Germinal center (tissue), 1 donor: Measurements from ENCODE around the gene APEX2.
"Not testable (repeated sequence)": the region's sequence is repeated elsewhere in the genome, so short reads cannot be mapped to it uniquely, and the experiment has no call there.

Source experiments
- DNase-seq: peaks from one replicate; pipeline ENCODE4 v3.0.0; 2012; ENCODE audit warnings: mixed read lengths, low spot score

APEX2 gene, protein sequence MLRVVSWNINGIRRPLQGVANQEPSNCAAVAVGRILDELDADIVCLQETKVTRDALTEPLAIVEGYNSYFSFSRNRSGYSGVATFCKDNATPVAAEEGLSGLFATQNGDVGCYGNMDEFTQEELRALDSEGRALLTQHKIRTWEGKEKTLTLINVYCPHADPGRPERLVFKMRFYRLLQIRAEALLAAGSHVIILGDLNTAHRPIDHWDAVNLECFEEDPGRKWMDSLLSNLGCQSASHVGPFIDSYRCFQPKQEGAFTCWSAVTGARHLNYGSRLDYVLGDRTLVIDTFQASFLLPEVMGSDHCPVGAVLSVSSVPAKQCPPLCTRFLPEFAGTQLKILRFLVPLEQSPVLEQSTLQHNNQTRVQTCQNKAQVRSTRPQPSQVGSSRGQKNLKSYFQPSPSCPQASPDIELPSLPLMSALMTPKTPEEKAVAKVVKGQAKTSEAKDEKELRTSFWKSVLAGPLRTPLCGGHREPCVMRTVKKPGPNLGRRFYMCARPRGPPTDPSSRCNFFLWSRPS

DNA sequence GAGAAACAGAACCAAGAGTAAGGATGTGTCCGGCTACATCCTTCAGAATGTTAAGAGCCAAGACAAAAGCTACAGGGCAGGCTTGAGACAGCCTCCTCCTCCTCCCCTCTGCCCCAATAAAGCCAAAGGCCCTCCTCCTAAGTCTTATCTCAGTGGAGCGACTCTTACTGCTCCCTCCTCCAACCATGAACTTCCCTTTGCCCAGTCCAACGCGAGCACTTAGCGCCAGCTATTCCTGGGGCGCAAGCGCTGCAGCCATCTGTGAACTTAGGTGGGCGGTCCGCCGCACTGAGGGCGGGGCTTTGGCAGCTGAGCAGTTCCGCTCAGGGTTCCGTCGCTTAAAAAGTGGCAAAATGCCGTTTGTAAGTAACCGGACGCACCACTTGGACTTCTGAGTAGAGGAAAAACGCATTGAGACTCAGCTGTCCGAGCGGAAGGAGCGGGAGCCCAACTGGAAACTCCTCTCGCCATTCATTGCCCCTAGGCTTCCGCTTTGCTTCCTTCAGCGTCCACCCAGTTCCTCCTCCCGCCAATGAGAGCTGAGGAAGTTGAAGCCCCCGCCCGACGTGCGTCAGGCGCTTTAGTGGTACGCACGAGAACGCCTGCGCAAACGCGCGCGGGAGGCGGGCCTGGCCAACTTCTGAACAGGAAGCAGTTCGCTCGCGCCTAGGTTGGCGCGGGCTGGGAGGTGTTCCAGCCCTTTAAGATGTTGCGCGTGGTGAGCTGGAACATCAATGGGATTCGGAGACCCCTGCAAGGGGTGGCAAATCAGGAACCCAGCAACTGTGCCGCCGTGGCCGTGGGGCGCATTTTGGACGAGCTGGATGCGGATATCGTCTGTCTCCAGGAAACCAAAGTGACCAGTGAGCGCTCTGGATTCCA is at the start of gene APEX2:
APEX2 (plus strand) TSS at position 647 of the 882 bp plus-strand sequence; CDS start at position 707, 60 bp downstream.
- peak; percentile 85 for DNase-seq

DNA sequence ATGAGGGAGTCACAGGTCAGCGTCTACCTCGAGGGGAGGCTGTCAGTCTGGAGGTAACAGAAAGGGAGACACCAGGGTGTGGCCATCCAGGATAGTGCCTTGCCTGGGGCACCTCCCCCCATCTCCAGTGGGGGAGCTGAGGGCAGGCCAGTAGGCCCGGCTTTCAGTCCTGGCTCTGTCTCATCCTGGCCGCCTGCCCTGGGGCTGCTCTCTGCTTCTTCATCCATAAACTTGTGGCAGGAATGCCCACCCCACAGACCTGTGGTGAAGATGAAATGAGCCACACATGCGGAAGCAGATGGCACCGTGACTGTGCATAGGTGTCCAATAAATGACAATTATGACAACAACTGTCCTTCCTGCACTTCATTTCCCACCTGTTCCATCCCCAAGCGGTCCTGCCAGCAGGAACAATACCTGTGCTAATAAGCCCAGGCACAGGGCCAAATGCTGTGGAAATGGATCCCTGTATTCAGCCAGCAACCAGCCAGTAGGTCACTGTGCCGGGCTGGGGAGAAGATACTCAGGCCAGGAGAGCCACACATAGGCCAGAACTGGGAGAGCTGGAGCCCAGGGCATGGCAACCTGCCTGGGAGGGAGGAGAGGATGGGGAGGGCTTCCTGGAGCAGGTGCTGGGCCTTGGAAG is 49.3 kb upstream of the APEX2 start:
- no peak for DNase-seq

DNA sequence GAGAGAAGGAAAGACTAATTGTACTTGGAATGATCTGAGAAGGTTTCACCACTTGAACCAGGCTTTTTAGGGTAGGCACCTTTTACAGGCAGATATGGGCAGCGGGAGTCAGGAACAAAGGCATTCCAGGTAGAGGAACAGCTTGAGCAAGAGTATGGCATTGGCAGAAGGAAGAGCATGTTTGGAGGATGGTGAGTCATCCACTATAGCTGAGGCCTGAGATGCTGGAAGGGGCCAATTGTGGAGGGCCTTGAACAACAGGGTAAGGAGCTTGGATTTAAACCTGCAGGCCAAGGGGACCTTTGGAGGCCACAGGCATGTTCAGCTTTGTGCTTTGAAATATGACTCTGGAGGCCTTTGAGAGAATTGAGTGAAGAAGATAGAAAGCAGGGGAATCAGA is 38.4 kb upstream of the APEX2 start:
- DNase-seq, result no peak

DNA sequence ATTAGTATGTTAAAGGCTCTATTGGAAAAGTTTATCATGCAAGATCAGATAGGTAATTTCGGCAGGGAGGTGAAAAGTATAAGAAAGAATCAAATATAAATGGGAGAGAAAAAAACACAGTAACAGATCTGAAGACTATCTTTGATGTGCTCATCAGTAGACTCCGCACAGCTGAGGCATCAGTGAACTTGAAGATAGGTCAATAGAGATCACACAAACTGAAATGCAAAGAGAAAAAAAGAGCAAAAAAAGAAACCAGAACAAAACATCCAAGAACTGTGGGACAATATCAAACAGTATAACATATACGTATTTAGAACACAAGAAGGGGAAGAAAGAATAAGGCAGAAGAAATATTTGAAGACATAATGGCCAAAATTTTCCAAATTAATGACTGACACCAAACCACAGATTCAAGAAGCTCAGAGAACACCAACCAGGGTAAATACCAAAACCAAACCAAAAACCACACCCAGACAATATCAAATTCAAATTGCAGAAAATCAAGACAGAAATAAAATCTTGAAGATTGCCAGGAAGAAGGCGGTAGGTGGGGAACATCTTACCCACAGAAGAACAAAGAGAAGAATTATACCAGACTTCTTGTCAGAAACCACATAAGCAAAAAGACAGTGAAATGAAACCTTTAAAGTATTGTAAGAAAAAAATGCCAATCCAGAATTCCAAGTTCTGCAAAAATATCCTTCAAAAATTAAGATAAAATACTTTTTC is 35.2 kb upstream of the APEX2 start:
- DNase-seq, result no peak

DNA sequence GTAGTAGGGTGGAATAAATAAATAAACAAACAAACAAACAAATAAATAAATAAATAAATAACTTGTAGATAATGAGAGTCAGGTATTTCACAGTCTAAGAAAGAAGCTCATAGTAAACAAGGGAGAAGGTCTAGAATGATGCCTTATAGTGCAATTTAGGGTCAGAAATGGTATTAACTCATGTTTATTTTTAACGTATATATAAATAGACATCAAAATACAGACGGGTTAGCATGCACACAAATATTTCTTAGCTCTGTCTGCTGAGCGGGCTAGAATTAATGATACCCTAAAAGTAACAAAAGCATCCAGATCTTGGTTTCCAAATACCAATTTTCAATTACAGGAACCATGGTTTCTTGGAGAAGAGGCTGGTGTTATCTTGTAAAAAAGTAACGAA is 22.8 kb upstream of the APEX2 start:
- DNase-seq, result no peak

DNA sequence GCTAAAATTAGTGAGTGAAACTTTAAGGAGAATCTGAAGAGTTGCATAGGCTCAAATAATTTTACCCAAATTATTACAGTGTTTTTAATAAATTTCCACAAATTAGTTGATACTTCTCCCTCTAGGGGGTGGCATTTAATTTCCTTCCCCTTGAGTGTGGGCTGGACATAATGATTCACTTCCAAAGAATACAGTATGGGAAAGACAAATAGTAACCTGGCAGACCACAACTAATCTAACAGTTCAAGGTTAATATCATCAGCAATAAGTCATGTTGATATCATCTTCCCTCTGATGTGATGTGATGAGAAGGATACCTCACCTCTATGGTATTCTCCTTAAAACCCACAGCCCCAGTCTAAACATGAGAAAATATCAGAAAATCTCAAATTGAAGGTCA is 21.7 kb upstream of the APEX2 start:
- DNase-seq, result no peak

DNA sequence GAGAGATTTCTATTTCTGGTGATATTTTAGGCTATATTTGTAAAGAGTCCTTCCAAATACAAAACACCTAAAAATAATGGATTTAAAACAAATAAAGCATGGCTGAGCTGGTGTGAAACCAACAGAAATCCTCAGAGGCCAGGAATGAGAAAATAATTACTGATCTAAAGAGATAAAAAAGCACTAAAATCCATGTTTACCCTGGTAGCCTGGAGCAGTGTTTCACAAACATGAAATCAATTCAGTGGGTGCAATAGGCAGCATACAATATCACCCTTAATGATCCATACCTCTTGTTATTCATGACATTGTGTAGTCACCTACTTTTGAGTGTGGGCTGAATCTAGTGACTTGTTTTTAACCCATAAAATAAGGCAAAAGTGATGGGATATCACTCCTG is 20.7 kb upstream of the APEX2 start:
- no peak for DNase-seq

DNA sequence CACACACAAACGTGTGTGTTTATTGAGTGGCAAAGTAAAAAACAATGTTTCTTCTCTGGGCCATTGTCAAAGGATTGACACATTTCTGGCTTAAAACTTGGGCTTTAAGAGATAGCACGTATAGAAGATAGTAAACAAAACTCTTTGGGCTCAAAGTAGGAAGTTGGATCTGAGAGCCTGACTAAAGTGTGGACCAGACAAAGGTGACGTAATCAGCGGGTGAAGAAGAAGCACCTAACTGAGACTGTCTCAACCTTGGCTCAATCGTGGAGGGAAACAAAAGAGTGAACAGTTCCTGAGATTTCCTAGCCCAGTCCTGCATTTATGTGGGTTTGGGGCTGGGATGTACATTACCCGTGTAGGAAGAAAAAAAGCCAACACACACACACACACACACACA is 19.8 kb upstream of the APEX2 start:
- DNase-seq, result no peak

DNA sequence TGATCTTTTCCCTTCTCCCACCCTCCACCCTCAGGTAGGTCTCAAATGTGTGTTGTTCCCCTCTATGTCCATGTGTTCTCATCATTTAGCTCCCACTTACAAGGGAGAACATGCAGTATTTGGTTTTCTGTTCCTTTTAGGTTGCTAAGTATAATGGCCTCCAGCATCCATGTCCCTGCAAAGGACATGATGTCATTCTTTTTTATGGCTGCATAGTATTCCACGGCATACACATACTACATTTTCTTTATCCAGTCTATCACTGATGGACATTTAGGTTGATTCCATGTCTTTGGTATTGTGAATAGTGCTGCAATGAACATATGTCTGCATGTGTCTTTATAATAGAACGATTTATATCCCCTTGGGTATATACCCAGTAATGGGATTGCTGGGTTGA is 16.9 kb upstream of the APEX2 start:
- DNase-seq, result not testable (repeated sequence)

DNA sequence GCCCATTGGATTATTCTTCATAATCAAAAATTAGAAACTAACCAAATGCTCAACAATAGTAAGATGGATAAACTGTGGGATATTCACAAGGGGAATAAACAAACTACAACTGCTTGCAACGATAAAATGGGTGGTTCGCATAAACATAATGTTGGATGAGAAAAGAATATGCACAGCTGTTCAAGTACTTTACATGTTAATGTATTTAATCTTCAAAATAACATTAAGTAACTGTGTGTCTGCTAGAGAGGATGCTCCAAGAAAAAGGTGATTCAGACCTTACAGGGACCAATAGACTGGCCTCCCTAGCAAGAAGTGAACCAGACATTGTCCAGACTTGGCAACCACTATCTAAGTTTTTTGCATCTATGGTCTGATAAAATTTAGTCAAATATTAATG is 8.5 kb upstream of the APEX2 start:
- no peak for DNase-seq

DNA sequence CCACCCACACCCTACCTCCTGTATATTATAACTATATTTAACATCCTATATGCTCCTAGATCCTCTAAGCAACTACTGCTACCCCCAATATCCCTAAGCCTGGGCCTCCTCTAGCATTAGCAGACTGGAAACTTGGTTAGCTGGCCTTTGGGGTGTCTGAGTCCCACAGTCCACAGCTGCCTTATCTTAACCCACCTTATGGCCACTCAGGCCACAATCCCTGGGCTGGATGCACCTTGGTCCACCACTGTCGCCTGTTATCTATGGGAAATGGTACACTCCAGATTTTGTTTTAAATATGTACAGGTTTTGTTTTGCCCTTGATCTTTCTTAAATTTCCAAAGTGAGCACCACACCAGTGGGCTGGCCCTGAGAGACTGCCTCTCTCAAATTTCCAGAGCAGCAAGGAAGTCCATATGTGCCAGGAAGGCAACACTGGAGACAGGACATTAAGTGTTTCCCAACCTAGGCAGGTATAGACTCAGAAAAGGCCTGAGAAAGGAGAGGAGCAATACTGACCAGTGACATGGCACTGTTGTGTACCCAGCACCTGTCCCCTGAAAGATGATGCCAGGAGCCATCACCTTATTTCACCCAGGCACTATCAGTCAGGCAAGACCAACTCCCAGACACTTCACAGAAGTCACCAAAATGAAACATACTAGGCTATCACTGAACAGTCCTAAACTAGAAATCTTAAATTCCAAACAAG is 7.1 kb upstream of the APEX2 start:
- DNase-seq, result no peak

DNA sequence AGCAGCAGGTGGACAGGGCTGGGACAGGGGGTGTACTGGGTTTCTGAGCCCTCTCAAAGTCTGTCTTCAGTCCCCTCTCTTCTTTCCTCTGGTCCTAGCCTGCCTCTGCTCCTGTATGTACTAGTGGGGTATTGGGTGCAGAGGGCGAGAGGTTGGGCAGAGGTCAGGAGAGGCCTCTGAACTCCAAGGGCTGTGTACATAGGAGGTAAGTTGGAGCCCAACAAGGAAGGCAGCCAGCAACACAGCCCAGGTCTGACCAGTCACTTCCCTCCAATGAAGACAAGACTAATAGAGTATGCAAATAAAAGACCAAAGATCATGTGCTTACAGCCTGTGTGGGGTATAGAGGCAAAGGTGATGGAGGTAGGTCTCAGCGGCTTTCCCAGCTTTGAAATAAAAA is 6.1 kb upstream of the APEX2 start, which contains the start of gene PFKFB1:
PFKFB1 (minus strand) TSS at position 90 of the 400 bp plus-strand sequence. CDS start 181 bp downstream, outside the sequence.
- no peak for DNase-seq

DNA sequence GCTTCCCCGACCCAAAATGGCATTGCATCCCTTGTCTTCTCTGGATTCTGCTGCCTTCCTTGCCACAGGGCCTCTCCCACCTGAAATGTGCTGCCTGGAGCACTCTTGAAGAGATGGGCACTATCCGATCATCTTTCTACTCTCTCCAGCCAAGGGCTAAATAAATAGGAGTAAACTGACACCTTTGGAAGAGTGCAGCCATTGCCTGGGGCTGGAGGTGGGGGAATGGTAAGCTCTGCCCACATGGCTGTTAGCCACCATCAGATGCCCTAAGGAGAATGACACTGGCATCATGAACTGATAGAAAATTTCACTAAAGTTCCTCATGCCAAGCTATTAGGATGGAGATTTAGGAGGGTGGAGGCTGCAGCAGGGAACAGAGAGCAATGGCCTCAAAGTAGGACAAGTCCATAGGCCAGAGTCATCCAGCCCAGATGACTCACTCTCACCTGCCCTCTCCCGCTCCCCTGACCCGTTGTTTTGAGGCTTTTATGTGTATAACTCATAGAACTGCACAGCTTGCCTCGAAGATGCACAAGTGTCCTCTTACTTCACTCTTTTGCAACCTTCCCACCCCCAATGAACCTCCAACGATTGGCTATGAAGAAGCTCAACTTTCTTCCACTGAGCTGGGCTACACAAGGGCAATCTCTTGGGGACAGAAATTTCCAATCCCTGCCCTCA is 5.4 kb upstream of the APEX2 start:
- no peak for DNase-seq

DNA sequence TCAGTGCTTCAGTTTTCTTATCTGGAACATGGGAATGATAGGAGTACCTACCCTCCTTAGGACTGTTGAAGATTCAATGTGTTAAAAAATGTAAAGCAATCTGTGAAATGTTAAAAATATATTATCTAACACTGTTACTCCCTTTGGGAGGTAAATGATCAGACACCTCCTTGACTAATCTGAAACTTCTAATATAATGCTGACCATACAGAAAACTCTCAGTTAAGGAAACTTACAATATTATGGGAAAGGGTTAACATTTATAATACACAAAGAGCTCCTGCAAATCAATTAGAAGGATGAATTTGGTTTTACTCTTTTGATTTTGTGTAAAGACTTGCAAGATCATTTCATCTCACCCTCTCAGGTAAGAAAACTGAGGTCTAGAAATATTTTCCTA is 4.5 kb upstream of the APEX2 start:
- DNase-seq, result no peak

DNA sequence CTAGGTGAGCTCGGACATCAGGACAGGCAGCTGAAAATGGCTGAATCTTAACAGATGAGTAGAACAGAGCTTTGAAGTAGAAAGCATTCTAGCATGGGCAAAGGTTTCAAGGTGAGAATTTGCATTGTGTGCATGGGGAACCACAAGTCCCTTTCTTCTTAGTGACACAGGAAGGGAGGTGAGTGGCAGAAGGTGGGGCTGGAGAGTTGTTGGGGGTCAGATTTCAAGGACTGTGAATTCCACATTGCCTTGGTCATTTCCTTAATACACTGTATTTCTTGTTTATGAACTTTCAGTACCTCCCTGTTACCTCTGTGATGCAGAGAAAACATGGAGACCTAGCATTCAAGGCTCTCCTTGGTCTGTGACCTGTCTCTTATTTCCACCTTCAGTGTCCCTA is 4.1 kb downstream of the APEX2 start:
- DNase-seq, result no peak

DNA sequence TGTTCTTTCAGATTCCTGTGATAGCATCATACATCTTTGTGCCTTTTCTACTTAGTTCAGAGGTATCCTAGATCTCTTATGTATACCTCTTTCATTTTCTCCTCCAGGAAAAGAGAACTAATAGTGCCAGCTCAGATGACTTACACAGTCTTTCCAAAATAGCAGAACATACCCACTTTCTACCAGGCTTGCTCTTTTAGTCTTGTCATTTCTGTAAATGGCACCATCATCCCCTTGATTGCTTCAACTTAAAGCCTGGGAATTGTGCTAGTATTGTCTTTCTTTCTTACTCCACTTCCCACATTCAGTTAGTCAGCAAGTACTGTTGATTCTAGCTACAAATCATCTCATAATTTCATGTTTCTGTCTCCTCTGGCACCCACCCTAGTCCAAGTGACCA is 5.1 kb downstream of the APEX2 start:
- no peak for DNase-seq

DNA sequence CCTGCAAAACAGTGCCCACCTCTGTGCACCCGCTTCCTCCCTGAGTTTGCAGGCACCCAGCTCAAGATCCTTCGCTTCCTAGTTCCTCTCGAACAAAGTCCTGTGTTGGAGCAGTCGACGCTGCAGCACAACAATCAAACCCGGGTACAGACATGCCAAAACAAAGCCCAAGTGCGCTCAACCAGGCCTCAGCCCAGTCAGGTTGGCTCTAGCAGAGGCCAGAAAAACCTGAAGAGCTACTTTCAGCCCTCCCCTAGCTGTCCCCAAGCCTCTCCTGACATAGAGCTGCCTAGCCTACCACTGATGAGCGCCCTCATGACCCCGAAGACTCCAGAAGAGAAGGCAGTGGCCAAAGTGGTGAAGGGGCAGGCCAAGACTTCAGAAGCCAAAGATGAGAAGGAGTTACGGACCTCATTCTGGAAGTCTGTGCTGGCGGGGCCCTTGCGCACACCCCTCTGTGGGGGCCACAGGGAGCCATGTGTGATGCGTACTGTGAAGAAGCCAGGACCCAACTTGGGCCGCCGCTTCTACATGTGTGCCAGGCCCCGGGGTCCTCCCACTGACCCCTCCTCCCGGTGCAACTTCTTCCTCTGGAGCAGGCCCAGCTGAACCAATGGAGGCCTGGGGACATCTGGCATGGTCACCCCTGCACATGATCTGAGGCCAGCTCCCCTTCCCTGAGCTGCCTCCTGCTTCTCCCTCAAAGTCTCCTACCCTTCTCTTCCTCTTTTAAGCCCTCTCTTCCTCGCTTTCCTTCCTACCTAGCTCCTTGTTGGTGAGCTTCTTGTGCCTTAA is 6.9 kb downstream of the APEX2 start:
- no peak for DNase-seq

DNA sequence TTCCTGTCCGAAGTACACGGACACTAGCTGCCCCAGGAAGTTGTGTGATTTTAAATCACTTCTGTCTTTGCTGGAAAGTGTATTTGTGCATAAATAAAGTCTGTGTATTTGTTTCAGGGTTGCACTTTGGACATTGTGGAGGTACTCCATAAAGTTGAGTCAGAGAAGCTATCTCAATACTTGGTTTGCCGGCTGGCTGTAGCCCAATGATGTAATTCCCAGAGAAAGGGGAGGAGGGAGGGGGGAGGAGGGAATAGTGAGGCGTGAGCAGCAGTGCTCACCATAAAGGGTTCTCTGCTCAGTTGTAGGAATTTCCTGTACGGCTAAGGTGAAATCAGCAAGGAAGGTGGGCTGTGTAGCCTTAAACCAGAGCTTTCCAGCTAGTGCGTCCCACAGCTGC is 7.5 kb downstream of the APEX2 start:
- no peak for DNase-seq

DNA sequence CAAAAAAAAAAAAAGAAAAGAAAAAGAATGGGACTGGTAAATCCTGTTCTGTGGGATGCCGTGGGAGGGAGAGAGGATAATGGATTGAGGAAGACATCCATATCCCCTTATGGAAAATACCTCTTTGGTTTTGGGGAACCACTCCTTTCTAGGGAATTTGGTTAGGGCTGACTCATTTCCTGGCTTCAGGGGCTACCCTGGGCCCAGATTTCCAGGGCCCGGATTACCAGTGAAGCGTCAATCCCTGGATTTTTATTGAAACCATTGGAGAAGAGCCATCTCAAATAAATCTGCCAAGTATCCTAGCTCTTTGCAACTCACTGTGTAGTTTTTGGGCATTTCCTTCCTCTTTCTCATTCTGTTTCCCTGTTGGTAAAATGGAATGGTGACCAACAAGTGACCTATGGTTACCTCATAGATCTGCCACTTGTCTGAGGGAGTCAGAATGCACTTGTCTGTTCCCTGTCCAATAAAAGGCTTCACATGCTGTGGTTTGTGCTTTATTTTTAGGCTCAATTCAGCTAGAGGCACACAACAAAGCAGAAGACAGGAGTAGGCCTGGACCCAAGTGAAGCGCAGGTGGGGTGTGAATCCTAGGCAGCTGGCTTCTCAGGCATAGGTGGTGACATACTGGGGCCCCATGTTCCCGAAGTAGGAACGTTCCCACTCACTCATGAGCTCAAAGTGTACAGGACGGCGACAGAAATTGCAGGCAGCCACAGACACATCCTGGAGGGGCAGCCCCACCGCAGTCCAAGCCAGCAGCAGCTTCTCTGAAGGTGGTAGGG is 8.6 kb downstream of the APEX2 start:
- no peak for DNase-seq
